HG03442 (cell line): Measurements from ENCODE around the gene ATRNL1.
"Not testable (repeated sequence)": the region's sequence is repeated elsewhere in the genome, so short reads cannot be mapped to it uniquely, and the experiment has no call there.

Experiments used
- ATAC-seq: cut with Tn5 transposase; IDR thresholded peaks from one replicate; pipeline ENCODE4 v1.9.1; 2021; ENCODE audit warnings: mild to moderate bottlenecking, moderate library complexity; ENCODE audit not compliant: unreplicated experiment

ATRNL1 gene

GRCh38 chr10:115711306-115711705, 618.1 kb downstream of the ATRNL1 start:
- no peak for ATAC-seq

- ATAC-seq: no peak
These were observed 627.0 kb downstream of the ATRNL1 start for GRCh38 chr10:115720121-115720520.

GRCh38 chr10:115727129-115727528, 634.0 kb downstream of the ATRNL1 start:
- ATAC-seq: no peak

- ATAC-seq: no peak
These were observed 650.9 kb downstream of the ATRNL1 start for GRCh38 chr10:115744089-115744488.

- no peak for ATAC-seq
These were observed 652.8 kb downstream of the ATRNL1 start for GRCh38 chr10:115745943-115746342.

- ATAC-seq: no peak
These were observed 654.6 kb downstream of the ATRNL1 start for GRCh38 chr10:115747811-115748210.

- not testable (repeated sequence) for ATAC-seq
These were observed 665.3 kb downstream of the ATRNL1 start for GRCh38 chr10:115758488-115758887.

- ATAC-seq: no peak
These were observed 667.0 kb downstream of the ATRNL1 start for GRCh38 chr10:115760131-115760530.

GRCh38 chr10:115761166-115761565, 668.0 kb downstream of the ATRNL1 start:
- ATAC-seq: no peak

GRCh38 chr10:115762029-115762428, 668.9 kb downstream of the ATRNL1 start:
- no peak for ATAC-seq

- no peak for ATAC-seq
These were observed 678.6 kb downstream of the ATRNL1 start for GRCh38 chr10:115771755-115772154.

- no peak for ATAC-seq
These were observed 679.4 kb downstream of the ATRNL1 start for GRCh38 chr10:115772606-115773005.

GRCh38 chr10:115773832-115774231, 680.7 kb downstream of the ATRNL1 start:
- no peak for ATAC-seq

GRCh38 chr10:115774721-115775120, 681.6 kb downstream of the ATRNL1 start:
- no peak for ATAC-seq

- no peak for ATAC-seq
These were observed 684.5 kb downstream of the ATRNL1 start for GRCh38 chr10:115777646-115778045.

- ATAC-seq: no peak
These were observed 697.1 kb downstream of the ATRNL1 start for GRCh38 chr10:115790220-115790619.

- no peak for ATAC-seq
These were observed 702.8 kb downstream of the ATRNL1 start for GRCh38 chr10:115795964-115796363.

- no peak for ATAC-seq
These were observed 708.3 kb downstream of the ATRNL1 start for GRCh38 chr10:115801457-115801856.

- ATAC-seq: no peak
These were observed 708.8 kb downstream of the ATRNL1 start for GRCh38 chr10:115801992-115802391.

GRCh38 chr10:115802911-115803310, 709.7 kb downstream of the ATRNL1 start:
- ATAC-seq: no peak

- ATAC-seq: no peak
These were observed 721.4 kb downstream of the ATRNL1 start for GRCh38 chr10:115814542-115814941.

- no peak for ATAC-seq
These were observed 724.8 kb downstream of the ATRNL1 start for GRCh38 chr10:115818012-115818411.

GRCh38 chr10:115826396-115826795, 733.2 kb downstream of the ATRNL1 start:
- ATAC-seq: no peak
